Stimulated activated CD8-positive, alpha-beta memory T cell treated with anti-CD3 and anti-CD28 coated beads, Interleukin-15, amount 100 ng/mL, for 4 hours (primary cell): Measurements from ENCODE around the gene EGLN1.

Experiments
- DNase-seq, 2 donors: peaks; one replicate each; pipeline ENCODE4 v3.0.0-alpha.2; 2020; ENCODE audit warnings: low read depth in 2 of 2

EGLN1 gene

DNA sequence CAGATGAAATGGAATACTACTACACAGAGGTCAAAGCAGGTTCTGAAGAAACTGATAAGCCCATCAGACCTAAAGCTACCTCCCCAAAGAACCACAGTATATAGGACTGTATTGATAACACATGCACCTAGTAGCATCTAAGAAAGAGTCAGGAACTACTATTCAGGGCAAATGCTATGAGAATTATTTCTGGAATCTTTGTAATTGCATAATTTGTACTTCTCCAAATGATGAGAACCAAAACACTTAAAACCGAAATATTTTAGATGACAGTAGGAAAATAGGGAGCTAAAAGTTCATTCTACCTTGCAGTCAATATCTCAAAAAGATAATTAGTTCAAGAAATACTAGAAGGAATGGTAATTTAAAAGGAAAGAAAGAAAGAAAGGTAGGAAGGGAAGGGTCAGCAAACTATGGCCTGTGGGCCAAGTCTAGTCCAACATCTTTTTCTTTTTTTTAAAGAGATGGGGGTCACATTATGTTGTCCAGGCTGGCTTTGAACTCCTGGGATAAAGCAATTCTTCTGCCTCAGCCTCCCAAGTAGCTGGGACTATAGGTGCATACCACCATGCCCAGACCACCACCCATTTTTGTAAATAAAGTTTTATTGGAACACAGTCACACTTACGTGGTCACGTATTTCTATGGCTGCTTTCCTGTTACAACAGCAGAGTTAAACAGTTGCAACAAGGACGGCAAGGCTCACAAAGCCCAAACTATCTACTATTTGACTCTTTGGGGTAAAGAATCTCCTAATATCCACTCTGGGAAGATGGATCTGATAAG is 24.0 kb downstream of the EGLN1 start:
- no peak for DNase-seq

DNA sequence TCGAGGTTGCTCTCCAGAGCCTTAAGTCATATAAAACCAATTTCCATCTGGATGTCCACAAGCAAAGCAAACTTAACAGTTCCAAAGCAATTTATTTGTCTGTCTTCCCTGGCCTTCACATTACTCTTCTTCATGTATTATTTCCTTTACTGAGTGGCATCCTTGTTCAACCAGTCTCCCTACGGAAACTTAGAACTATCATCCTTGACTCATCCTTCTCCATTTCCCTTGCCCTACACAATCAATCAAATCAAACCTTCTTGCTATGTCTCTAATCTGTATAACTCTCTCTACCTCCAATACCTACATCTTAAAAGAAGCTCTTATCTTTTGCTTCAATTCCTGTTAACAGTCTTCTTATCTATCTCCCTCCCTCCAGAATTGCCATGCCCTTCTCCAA is 25.4 kb downstream of the EGLN1 start:
- no peak for DNase-seq

GRCh38 chr1:231395998-231396390 is 26.1 kb downstream of the EGLN1 start:
- no peak for DNase-seq

- DNase-seq: no peak
Observed at GRCh38 chr1:231395076-231395997, 26.8 kb downstream of the EGLN1 start.

DNA sequence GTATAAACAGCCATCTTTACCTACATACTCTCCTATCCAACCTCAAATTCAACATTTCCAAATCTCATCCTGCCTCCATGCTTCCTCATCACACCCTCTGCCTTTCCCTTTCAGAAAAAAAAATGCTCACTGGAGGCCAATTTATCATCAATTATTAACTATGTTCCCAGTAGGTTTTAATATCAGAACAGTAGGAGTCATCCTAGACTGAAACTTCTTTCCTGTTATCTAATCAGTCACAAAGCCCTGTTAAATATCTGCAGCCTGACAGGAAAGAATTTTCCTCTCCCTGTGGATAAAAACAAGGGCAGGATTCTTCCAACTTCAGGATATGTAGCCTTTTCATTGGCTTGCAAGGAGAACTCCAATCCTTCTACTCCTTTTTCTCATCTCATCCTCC is 28.4 kb downstream of the EGLN1 start:
- no peak for DNase-seq

DNA sequence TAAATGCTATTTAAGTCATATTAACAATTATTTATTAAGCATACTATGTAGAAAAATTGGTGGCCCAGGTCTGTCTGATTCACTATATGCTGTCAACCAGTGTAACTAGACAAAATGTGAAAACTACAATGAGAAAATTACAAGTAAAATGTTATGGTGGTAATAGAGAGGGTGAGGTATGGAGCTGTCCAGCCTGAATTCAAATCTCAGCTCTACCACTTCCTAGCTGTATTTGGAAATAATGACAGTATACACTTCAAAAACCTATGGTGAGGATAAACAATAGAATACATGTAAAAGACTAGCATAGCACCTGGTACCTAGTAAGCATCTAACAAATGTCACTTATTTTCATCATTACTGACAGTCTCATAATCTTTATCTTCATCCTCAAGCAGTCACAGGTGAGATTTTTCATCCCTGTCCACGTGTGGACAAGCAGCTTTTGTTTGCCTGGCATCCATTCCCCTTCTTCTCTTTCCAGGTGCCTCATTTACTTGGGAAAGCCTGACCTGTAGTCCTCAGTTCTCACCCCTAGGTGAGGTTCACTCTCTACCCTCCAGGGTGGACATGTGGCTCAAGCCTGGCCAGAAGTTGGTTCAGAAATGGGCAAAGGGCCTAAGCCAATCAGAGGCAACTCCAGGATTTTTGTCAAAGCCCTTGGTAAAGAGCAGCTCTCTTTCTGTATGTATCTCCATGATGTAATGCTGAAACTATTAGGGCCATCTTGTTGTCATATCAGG is 29.5 kb downstream of the EGLN1 start:
- DNase-seq: no peak

GRCh38 chr1:231390071-231390470 is 32.0 kb downstream of the EGLN1 start:
- DNase-seq: no peak

DNA sequence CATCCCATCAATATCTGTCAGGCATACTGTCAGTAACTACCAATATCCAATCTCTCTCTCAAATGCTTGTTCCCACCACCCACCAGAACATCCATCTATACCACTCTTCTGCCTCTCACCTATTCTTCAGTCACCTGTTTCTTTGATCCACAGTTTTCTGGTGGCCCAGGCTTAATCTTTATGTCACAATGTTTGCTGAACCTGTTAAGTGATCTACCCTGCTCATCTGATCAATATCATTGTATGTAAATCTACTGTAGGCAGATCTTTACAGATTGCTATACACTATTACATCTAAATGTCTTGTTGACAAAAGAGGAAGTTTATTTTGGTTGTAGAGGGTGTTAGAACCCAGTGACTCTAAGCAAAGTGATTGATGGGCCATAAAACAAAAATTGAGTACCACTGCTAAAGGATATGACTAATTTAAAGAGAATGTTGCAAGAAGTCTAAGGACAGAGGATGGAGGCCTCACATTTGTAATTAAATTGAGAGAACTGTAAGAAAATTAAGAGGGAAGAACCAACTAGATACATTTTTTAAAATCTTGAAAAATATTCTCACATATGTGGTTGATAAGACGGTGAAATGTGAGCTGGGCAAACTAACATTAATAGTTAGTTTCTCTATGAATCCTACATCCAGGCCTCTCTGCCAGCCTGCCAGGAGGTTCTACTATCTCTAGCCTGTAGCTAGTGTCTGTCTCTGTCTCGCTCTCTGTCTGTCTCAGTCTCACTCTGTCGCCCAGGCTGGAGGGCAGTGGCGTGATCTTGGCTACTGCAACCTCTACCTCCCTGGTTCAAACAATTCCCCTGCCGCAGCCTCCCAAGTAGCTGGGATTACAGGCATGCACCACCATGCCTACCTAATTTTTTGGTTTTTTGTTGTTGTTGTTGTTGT is 34.1 kb downstream of the EGLN1 start:
- DNase-seq: no peak

GRCh38 chr1:231386466-231386865 is 35.6 kb downstream of the EGLN1 start:
- DNase-seq: no peak

DNA sequence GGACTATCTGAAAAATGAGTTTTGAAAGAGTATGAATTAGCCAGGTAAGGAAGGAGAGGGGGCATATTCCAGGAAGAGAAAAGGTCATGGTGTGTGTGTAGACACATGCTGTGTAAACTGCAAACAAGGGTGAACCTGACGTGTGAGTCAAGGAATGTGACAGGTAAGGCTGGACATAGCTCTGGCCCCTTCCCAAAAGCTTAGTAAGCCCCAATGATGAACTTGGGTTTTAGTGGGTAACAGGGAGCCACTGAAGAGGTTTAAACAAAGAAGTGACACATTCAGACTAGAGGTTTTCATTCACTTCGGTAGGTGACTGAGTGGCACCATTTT is 36.7 kb downstream of the EGLN1 start:
- DNase-seq: no peak

DNA sequence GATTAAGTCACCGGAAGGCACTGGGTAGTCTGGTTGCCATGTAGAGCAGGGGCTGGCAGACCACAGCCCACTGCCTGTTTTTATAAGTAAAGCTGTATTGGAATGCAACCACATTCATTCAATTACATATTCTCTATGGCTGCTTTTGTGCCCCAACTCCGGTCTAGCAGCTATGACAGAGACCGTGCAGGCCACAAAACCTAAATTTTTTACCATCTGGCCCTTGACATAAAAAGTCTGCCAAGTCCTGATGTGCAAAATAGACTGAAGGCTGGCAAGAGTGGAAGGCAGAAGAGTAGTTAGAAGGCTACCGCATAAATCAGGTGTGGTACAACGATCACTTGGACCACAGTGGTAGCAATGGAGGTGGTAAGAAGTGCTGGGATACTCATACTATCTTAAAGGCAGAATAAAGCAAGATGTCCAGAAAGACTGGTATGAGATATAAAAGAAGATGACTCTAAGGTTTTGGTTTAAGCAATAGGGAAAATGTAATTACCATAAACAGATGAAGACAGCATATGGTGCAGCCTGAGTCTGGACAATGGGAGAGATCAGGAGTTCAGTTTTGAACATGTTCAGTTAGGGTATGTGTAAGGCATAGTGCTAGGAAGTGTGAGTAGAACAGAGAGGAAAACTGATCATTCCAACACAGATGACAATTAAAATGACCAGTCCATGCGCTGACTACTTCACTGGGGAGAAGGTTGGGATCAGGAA is 37.2 kb downstream of the EGLN1 start:
- DNase-seq: no peak

GRCh38 chr1:231383159-231383860 is 38.8 kb downstream of the EGLN1 start:
- no peak for DNase-seq

DNA sequence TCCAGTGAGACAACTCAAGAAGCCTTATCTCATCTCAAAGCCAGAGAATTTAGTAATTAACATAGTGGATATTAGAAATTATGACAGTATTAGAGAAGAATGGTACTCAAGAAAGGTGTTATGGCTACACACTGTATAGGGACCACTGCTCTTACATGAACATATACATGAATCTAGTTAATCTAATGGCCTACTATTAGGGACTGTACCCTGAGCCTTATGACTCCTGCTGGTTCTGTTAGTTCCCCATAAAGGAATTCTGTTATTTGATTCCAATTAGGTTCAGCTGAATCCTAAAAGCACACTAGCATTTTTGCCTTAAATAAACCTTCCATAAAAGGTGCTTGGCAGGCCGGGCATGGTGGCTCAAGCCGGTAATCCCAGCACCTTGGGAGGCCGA is 39.7 kb downstream of the EGLN1 start:
- no peak for DNase-seq

DNA sequence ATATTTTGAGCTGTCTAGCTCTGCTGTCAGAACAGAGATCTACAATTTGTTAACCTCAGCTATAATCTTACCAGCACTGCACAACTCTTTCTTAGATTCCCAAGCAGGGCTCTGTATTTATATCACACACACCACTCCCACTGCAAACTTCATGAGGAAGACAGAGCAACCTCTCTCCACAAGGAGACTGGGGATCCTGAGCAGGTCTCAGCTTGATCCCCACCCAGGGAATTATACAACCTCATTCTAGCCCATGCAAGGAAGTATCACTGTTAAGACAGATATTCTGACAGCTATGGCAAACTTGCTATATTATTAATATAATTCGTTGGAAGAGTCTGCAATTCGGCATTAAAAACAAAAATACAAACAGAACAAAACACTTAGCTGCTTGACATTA is 40.4 kb downstream of the EGLN1 start:
- no peak for DNase-seq

GRCh38 chr1:231376875-231377549 is 45.1 kb downstream of the EGLN1 start:
- DNase-seq: no peak

DNA sequence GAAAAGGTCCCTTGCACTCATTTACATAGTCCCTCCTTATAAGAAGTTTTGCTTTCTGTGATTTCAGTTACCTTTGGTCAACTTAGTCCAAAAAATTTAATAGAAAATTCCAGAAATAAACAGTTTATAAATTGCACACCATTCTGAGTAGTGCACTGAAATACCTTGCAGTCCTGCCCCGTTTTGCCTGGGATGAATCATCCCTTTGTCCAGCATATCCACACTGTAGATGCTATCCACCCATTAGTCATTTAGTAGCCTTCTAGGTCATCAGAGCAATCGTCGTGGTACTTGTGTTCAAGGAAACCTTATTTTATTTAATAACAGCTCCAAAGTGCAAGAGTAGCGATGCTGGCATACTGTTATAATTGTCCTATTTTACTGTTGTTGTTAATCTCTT is 46.0 kb downstream of the EGLN1 start:
- no peak for DNase-seq

DNA sequence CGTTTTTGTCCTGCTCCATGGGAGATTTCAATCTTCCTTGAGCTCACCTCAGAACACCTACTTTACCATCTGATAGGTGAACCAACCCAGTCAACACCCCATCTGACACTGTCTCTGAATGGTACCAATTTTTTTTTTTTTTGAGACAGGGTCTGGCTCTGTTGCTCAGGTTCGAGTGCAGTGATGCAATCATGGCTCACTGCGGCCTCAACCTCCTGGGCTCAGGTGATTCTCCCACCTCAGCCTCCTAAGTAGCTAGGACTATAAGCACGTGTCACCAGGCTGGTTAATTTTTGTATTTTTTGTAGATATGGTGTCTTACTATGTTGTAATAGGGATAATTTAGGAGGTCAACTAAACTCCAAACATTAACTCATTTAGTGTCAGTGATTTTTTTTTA is 47.7 kb downstream of the EGLN1 start:
- no peak for DNase-seq

DNA sequence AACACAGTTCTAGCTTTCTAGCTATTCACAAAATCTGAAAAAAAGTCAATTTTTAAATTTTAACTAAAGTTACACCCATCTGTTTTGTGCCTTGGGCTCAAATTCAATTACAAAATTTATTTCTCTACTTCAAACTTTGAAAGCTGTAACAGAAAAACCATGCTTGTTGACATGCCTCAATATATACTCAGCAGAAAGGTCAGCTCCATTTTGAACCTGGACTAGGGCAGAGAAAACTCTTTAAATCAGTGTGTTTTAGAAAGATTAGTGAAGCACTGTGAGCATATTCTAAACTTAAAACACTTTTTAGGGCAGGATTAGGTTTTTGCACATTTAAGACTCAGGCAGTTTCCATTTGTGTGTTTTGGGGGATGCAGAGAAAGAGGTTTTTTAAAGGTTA is 49.6 kb downstream of the EGLN1 start:
- DNase-seq: no peak

- no peak for DNase-seq
Observed at GRCh38 chr1:231369282-231369681, 52.8 kb downstream of the EGLN1 start.

DNA sequence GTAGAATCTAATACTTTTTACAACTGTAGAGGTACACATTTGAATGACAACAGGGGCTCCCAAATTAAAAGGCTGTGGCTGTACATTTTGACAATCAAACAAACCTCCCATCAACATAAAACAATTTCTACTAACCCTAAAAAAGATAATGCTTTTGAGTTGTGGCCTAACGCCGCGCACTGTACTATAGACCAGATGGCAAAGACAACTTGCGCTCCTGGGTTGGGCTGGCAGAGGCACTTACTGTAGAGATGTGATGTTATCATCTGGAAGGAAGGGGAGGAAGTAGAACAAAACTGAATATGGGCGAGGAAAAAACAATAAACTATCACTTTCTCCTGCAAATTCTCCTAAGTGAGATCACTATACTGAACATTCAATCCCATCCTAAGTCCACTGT is 57.9 kb downstream of the EGLN1 start:
- no peak for DNase-seq
